Common myeloid progenitor, CD34-positive (primary cell): ENCODE measurements around the gene GPANK1.
"Not testable (repeated sequence)": the region's sequence is repeated elsewhere in the genome, so short reads cannot be mapped to it uniquely, and the experiment has no call there.

Source experiments
- CTCF ChIA-PET: fragments of 350-600 bp; sonication (Branson Sonifier 250); formaldehyde crosslinking; loops from one replicate; lab custom pipeline; 2021; ENCODE audit warnings: antibody characterized with exemption; lab: Charles Lee
- POLR2A ChIA-PET: fragments of 350-600 bp; sonication (Branson Sonifier 250); formaldehyde crosslinking; loops from one replicate; lab custom pipeline; 2021; ENCODE audit warnings: antibody characterized with exemption; lab: Charles Lee
- DNase-seq, 3 donors: peaks; one replicate each; pipeline versions ENCODE4 v3.0.0 to v3.0.0-alpha.2; 2013
- H3K27ac ChIP-seq, 2 experiments: 1 replicate in 1 of 2; 2 replicates in 1 of 2; pipeline ENCODE4 v1.7.0; 2013; ENCODE audit warnings: inconsistent platforms in 2 of 2, low read length in 2 of 2, mild to moderate bottlenecking in 2 of 2, low read depth in 1 of 2, moderate library complexity in 1 of 2; ENCODE audit not compliant: severe bottlenecking in 2 of 2, insufficient read depth in 1 of 2, poor library complexity in 1 of 2
- H3K27me3 ChIP-seq, 5 experiments: replicated peaks in 2 of 5; 1 replicate in 3 of 5; 2 replicates in 2 of 5; pipeline versions ENCODE4 v1.6.1 to v1.7.0; 2013; ENCODE audit warnings: low read length in 4 of 5, mild to moderate bottlenecking in 2 of 5, moderate library complexity in 2 of 5, inconsistent platforms in 1 of 5; ENCODE audit not compliant: insufficient read depth in 5 of 5, control insufficient read depth in 4 of 5
- H3K36me3 ChIP-seq, 4 experiments: 1 replicate in 2 of 4; 2 replicates in 2 of 4; pipeline versions ENCODE4 v1.6.1 to v1.7.0; 2013; ENCODE audit warnings: low read length in 3 of 4, control low read depth in 1 of 4, mild to moderate bottlenecking in 1 of 4; ENCODE audit not compliant: control insufficient read depth in 4 of 4, insufficient read depth in 4 of 4
- H3K4me1 ChIP-seq, 4 experiments: 1 replicate in 3 of 4; 2 replicates in 1 of 4; pipeline versions ENCODE4 v1.6.1 to v1.7.1; 2013; ENCODE audit warnings: low read length in 3 of 4, mild to moderate bottlenecking in 3 of 4, control low read depth in 1 of 4, inconsistent platforms in 1 of 4, moderate library complexity in 1 of 4; ENCODE audit not compliant: control insufficient read depth in 4 of 4, insufficient read depth in 4 of 4; ENCODE audit errors: control extremely low read depth in 1 of 4
- H3K4me3 ChIP-seq, 7 experiments: 1 replicate in 4 of 7; 2 replicates in 3 of 7; pipeline versions ENCODE4 v1.5.1 to v1.7.0; 2013; ENCODE audit warnings: mild to moderate bottlenecking in 7 of 7, low read length in 6 of 7, moderate library complexity in 6 of 7, inconsistent platforms in 2 of 7, low read depth in 2 of 7, control low read depth in 1 of 7; ENCODE audit not compliant: insufficient read depth in 4 of 7, control insufficient read depth in 1 of 7; ENCODE audit errors: extremely low read depth in 1 of 7
- H3K9me3 ChIP-seq, 5 experiments: 1 replicate in 4 of 5; 2 replicates in 1 of 5; pipeline versions ENCODE4 v1.6.1 to v1.7.1; 2013; ENCODE audit warnings: low read length in 4 of 5, mild to moderate bottlenecking in 2 of 5, inconsistent platforms in 1 of 5, low read depth in 1 of 5, moderate library complexity in 1 of 5; ENCODE audit not compliant: control insufficient read depth in 4 of 5, insufficient read depth in 2 of 5; ENCODE audit errors: control extremely low read depth in 1 of 5
- WGBS: methylation state at CpG from one replicate; pipeline ENCODE4 v1.1.5; 2013; ENCODE audit not compliant: insufficient coverage; 5-methylcytosine and 5-hydroxymethylcytosine counted together

Gene GPANK1

GRCh38 chr6:31709157-31709556 lies 44.4 kb upstream of the GPANK1 start:
- 100% methylated on average over 7 of the region's 11 CpGs for WGBS
- H3K27me3 ChIP-seq, H3K9me3 ChIP-seq, H3K4me3 ChIP-seq, POLR2A ChIA-PET, H3K27ac ChIP-seq, H3K36me3 ChIP-seq, DNase-seq: not testable (repeated sequence)
- CTCF ChIA-PET, result interaction anchor here (0.6 to 1.4 kb wide), 3 partner anchors 14 to 61 kb away, joined by 3 read pairs; partner anchors contain the start of gene MPIG6B
- peaks cover 3 to 40% (median 28%) of the 10 kb centered on the region in 4 experiments for H3K4me1 ChIP-seq

DNA sequence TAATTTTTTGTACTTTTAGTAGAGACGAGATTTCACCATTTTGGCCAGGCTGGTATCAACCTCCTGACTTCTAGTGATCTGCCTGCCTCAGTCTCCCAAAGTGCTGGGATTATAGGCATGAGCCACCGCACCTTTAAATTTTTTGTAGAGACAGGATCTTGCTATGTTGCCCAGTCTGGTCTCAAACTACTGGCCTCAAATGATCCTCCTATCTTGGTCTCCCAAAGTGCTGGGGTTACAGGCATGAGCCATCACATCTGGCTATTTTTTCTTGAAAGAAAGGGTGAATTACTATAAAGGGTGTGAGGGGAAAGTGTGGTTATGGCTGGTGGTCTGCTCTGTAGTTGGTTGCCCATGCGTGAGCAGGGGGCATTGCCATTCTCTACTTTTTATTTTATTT lies 43.4 kb upstream of the GPANK1 start:
- no peak for DNase-seq
- H3K4me3 ChIP-seq, result no peak overlapping the region
- WGBS, result 95% methylated on average over 2 of the region's 3 CpGs
- no peak overlapping the region for H3K27ac ChIP-seq
- H3K27me3 ChIP-seq, result no peaks in the 10 kb centered on the region
- ChIA-PET POLR2A (no interaction called here), CTCF (interaction anchor here (0.9 to 1.4 kb wide), 2 partner anchors 21 to 62 kb away, joined by 3 read pairs; no protein-coding TSS in a partner anchor)
- H3K9me3 ChIP-seq, result no peaks in the 10 kb centered on the region
- peaks cover 3 to 36% (median 29%) of the 10 kb centered on the region in 4 experiments for H3K4me1 ChIP-seq
- no peaks in the 10 kb centered on the region for H3K36me3 ChIP-seq

- WGBS, result 93% methylated on average over 10 of the region's 10 CpGs
- Histone ChIP-seq H3K27me3 (no peaks in the 10 kb centered on the region), H3K27ac (no peak overlapping the region), H3K4me1 (peaks cover 3 to 36% (median 29%) of the 10 kb centered on the region in 4 experiments), H3K36me3 (no peaks in the 10 kb centered on the region), H3K9me3 (no peaks in the 10 kb centered on the region), H3K4me3 (no peak overlapping the region)
- ChIA-PET CTCF (interaction anchor here (1.4 kb wide), 1 partner anchor 21 kb away, joined by 3 read pairs; no protein-coding TSS in a partner anchor), POLR2A (no interaction called here)
- no peak for DNase-seq
These were observed 42.9 kb upstream of the GPANK1 start for GRCh38 chr6:31707701-31708100.

- H3K4me3 ChIP-seq, result no peak within 1 kb of the TSS
- no peaks in the 10 kb centered on the region for H3K27me3 ChIP-seq
- H3K36me3 ChIP-seq, result no peaks in the 10 kb centered on the region
- H3K9me3 ChIP-seq, result no peaks in the 10 kb centered on the region
- WGBS, result 92% methylated on average over 3 of the region's 3 CpGs
- POLR2A ChIA-PET, result interaction anchor here (0.5 kb wide), 1 partner anchor 41 kb away, joined by 3 read pairs; the partner anchor contains the start of gene CSNK2B
- CTCF ChIA-PET, result interaction anchor here (1.0 kb wide), 1 partner anchor 18 kb away, joined by 5 read pairs; no protein-coding TSS in a partner anchor
- no peak for DNase-seq
- H3K4me1 ChIP-seq, result peaks cover 3 to 34% (median 27%) of the 10 kb centered on the region in 4 experiments
- no peak within 1 kb of the TSS for H3K27ac ChIP-seq
These were observed 41.8 kb upstream of the GPANK1 start, which contains the start of gene LY6G6F for GRCh38 chr6:31706599-31706998. LY6G6F (plus strand) TSS chr6:31706866; CDS start chr6:31706907, 41 bp downstream.

DNA sequence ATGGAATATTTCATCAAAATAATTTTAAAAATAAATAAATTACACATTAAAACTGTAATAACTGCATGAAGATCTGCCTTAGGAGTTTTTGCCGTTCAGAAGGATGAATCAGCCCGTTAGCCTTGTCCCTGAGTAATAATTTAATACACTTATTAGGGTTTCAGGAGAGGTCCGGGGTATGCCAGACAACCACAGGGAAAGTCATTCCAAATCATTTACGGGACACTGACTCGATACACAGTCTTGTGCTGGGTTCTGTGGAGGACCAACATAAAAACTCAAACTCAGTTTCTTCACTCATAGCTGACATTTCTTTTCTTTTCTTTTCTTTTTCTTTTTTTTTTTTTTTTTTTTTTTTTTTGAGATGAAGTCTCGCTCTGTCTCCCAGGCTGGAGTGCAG lies 41.1 kb upstream of the GPANK1 start:
- no peaks in the 10 kb centered on the region for H3K9me3 ChIP-seq
- no peak for DNase-seq
- H3K36me3 ChIP-seq, result peaks cover 0 to 2% (median under 1%) of the 10 kb centered on the region in 4 experiments
- 97% methylated on average over 6 of the region's 6 CpGs for WGBS
- H3K4me3 ChIP-seq, result no peak overlapping the region
- ChIA-PET POLR2A (interaction anchor here (0.5 kb wide), 1 partner anchor 40 kb away, joined by 3 read pairs; the partner anchor contains the start of gene CSNK2B), CTCF (no interaction called here)
- peaks cover 2 to 34% (median 23%) of the 10 kb centered on the region in 4 experiments for H3K4me1 ChIP-seq
- H3K27me3 ChIP-seq, result no peaks in the 10 kb centered on the region
- no peak overlapping the region for H3K27ac ChIP-seq

DNA sequence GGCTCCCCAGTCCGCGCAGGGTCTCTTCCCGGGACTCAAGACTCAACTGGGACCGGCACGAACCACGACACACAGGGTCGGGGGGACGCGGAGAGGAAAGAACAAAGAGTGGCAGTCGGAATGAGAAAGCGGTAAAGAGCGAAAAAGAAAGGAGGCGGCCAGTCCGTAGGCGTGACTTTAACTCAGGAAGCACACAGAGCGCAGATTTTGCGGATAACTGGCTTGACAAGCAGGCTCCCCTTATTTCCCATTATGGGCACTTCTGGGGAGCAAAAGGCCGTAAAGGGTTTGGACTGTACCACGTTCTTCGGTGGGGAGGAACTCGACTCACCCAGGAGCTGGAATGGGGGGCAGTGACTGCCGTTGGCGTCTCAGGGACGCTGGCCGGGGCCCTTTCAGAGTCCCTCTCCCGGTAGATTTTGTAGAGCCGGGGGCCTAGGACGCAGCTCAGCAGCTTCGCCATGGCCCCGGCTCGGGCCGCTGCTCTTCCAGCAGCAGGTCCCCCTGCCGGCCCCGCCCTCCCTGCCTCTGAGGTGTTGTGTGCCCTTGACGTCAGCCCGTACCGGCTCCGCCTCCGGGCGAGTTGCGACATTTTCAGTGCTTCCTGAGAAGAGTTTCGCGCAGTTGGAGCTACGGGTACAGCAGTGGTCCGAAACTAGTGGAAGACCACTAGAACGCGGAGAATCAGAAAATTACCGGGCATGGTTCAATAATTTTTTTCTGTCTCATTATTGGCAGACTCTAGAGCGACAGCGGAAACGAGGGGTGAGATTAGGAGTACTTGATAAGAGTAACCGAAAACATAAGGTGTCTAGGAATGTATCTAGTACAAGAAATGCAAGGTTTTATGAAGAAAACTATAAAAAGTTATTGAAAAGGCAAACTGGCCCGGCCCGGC lies 38.3 kb upstream of the GPANK1 start, which contains the start of gene ABHD16A:
Gene ABHD16A, minus strand, starts transcription at position 506 of the 898 bp plus-strand sequence. Its CDS starts 43 bp downstream, at position 463.
- peaks cover 0 to 25% (median 15%) of the 10 kb centered on the region in 4 experiments for H3K4me1 ChIP-seq
- H3K9me3 ChIP-seq, result no peaks in the 10 kb centered on the region
- peaks cover 0 to 17% (median 4%) of the 10 kb centered on the region in 4 experiments for H3K36me3 ChIP-seq
- peak within 1 kb of the TSS; percentile 98 to 99 for H3K27ac ChIP-seq
- no peaks in the 10 kb centered on the region for H3K27me3 ChIP-seq
- WGBS, result under 1% methylated on average over 49 of the region's 54 CpGs
- H3K4me3 ChIP-seq, result peak within 1 kb of the TSS; percentile 85 to 99 (median 96)
- ChIA-PET POLR2A (interaction anchor here (0.6 to 1.8 kb wide), 9 partner anchors 8 to 127 kb away, joined by 3 to 9 read pairs (median 3); partner anchors contain the start of gene VARS1), CTCF (interaction anchor here (0.9 to 7.3 kb wide), 12 partner anchors 9 to 161 kb away, joined by 3 to 51 read pairs (median 4); partner anchors contain the start of gene LY6G5C)
- peak; percentile 99 for DNase-seq
